H1 (cell line): Measurements from ENCODE around the gene RPS6KA2. TPM values are rescaled to one million over a fixed set of nuclear protein-coding genes. Genes with fewer than 3 reads are reported as not detected.

Source experiments
- CTCF ChIA-PET: fragments of 300-600 bp; sonication (Branson Sonifier 250); formaldehyde crosslinking; loops from one replicate; lab custom pipeline; 2021; ENCODE audit not compliant: partially characterized antibody; lab: Charles Lee
- POLR2A ChIA-PET: fragments of 300-600 bp; sonication (Branson Sonifier 250); formaldehyde crosslinking; loops from one replicate; lab custom pipeline; 2021; ENCODE audit warnings: inconsistent platforms; ENCODE audit not compliant: partially characterized antibody; lab: Charles Lee
- DNase-seq, 2 experiments: peaks; one replicate each; pipeline versions ENCODE4 v3.0.0 to v3.0.0-alpha.2; 2010 to 2022; ENCODE audit warnings: low spot score in 2 of 2, low read depth in 1 of 2, mixed read lengths in 1 of 2
- FAIRE-seq: peaks from 2 replicates; lab custom pipeline; 2011; peaks lifted over from hg19 to GRCh38; lab: Jason Lieb, UNC
- H2AFZ ChIP-seq: 2 replicates; pipeline ENCODE4 v1.8.1; 2012; ENCODE audit warnings: low read length, inconsistent platforms
- H2AK5ac ChIP-seq: 2 replicates; pipeline ENCODE4 v1.6.1; 2013; ENCODE audit warnings: low read depth, low read length
- H2BK120ac ChIP-seq: replicated peaks from 2 replicates; pipeline ENCODE3; 2013; ENCODE audit warnings: low read depth, low read length, inconsistent platforms
- H2BK12ac ChIP-seq: 2 replicates; pipeline ENCODE4 v1.6.1; 2013; ENCODE audit warnings: low read depth, low read length
- H2BK15ac ChIP-seq: 2 replicates; pipeline ENCODE4 v1.6.1; 2013; ENCODE audit warnings: low read length
- H2BK20ac ChIP-seq: 2 replicates; pipeline ENCODE4 v1.6.1; 2013; ENCODE audit warnings: low read length
- H2BK5ac ChIP-seq: 2 replicates; pipeline ENCODE4 v1.6.1; 2013; ENCODE audit warnings: low read depth, low read length
- H3K14ac ChIP-seq: 2 replicates; pipeline ENCODE4 v1.6.1; 2013; ENCODE audit warnings: inconsistent platforms; ENCODE audit not compliant: insufficient read length
- H3K18ac ChIP-seq: 2 replicates; pipeline ENCODE4 v1.6.1; 2013; ENCODE audit warnings: low read length; ENCODE audit errors: extremely low read depth
- H3K23ac ChIP-seq: 2 replicates; pipeline ENCODE4 v1.6.1; 2013; ENCODE audit warnings: inconsistent platforms; ENCODE audit not compliant: insufficient read length
- H3K23me2 ChIP-seq: 2 replicates; pipeline ENCODE4 v1.6.1; 2013; ENCODE audit warnings: low read depth, low read length
- H3K27ac ChIP-seq: 2 replicates; pipeline ENCODE4 v1.6.1; 2011; ENCODE audit warnings: low read depth, low read length, inconsistent platforms
- H3K27me3 ChIP-seq, 4 experiments: replicated peaks in 1 of 4; 1 replicate in 1 of 4; 2 replicates in 3 of 4; pipeline versions ENCODE4 v1.6.1 to v1.8.1; 2011 to 2013; ENCODE audit warnings: low read length in 3 of 4, mild to moderate bottlenecking in 3 of 4, inconsistent platforms in 2 of 4, mixed read lengths in 2 of 4, moderate library complexity in 1 of 4; ENCODE audit not compliant: control insufficient read depth in 3 of 4, insufficient read depth in 3 of 4; ENCODE audit errors: extremely low read depth in 1 of 4
- H3K36me3 ChIP-seq, 4 experiments: 2 replicates each; pipeline versions ENCODE4 v1.6.1 to v1.8.1; 2011 to 2013; ENCODE audit warnings: mild to moderate bottlenecking in 4 of 4, low read length in 3 of 4, moderate library complexity in 2 of 4, control low read depth in 1 of 4, inconsistent platforms in 1 of 4; ENCODE audit not compliant: insufficient read depth in 4 of 4, control insufficient read depth in 2 of 4
- H3K4ac ChIP-seq: replicated peaks from 2 replicates; pipeline ENCODE3; 2013; ENCODE audit warnings: low read length, low read depth, mixed read lengths, inconsistent platforms; ENCODE audit not compliant: insufficient read length
- H3K4me1 ChIP-seq, 4 experiments: replicated peaks in 1 of 4; 1 replicate in 1 of 4; 2 replicates in 3 of 4; pipeline versions ENCODE4 v1.6.1 to v1.8.1; 2011 to 2013; ENCODE audit warnings: low read length in 3 of 4, inconsistent platforms in 2 of 4, mixed read lengths in 1 of 4; ENCODE audit not compliant: insufficient read depth in 4 of 4, control insufficient read depth in 3 of 4
- H3K4me2 ChIP-seq, 2 experiments: 2 replicates each; pipeline versions ENCODE4 v1.6.1 to v1.8.1; 2011 to 2013; ENCODE audit warnings: low read depth in 2 of 2, low read length in 2 of 2, control low read depth in 1 of 2, inconsistent platforms in 1 of 2, mild to moderate bottlenecking in 1 of 2; ENCODE audit not compliant: insufficient read depth in 1 of 2
- H3K4me3 ChIP-seq, 4 experiments: fragments of 200-600, 300-600 bp in 1 of 4; sonication (generic), shearing (Covaris generic), sonication (Bioruptor Twin) in 1 of 4; 2 replicates each; pipeline versions ENCODE4 v1.5.1 to v1.8.1; 2011 to 2016; ENCODE audit warnings: low read length in 4 of 4, low read depth in 3 of 4, control low read depth in 2 of 4, inconsistent platforms in 2 of 4, mild to moderate bottlenecking in 2 of 4, mixed read lengths in 1 of 4, moderate library complexity in 1 of 4; ENCODE audit not compliant: insufficient read depth in 2 of 4; ENCODE audit errors: extremely low read depth in 1 of 4
- H3K56ac ChIP-seq: replicated peaks from 2 replicates; pipeline ENCODE3; 2013; ENCODE audit warnings: low read depth, mild to moderate bottlenecking, mixed read lengths, low read length, inconsistent platforms; ENCODE audit not compliant: insufficient read length
- H3K79me1 ChIP-seq: 2 replicates; pipeline ENCODE4 v1.6.1; 2013; ENCODE audit warnings: low read depth, low read length, control low read depth
- H3K79me2 ChIP-seq, 2 experiments: 2 replicates each; pipeline versions ENCODE4 v1.6.1 to v1.8.1; 2012 to 2013; ENCODE audit warnings: low read length in 2 of 2, mild to moderate bottlenecking in 2 of 2, inconsistent platforms in 1 of 2; ENCODE audit not compliant: insufficient read depth in 2 of 2, control insufficient read depth in 1 of 2
- H3K9ac ChIP-seq, 4 experiments: replicated peaks in 1 of 4; 1 replicate in 1 of 4; 2 replicates in 3 of 4; pipeline versions ENCODE4 v1.6.1 to v1.8.1; 2011 to 2013; ENCODE audit warnings: low read depth in 3 of 4, low read length in 3 of 4, control low read depth in 2 of 4, mild to moderate bottlenecking in 2 of 4, moderate library complexity in 2 of 4, inconsistent platforms in 1 of 4; ENCODE audit errors: extremely low read depth in 1 of 4
- H3K9me3 ChIP-seq, 2 experiments: 2 replicates each; pipeline versions ENCODE4 v1.6.1 to v1.8.1; 2012 to 2013; ENCODE audit warnings: mild to moderate bottlenecking in 2 of 2, moderate library complexity in 2 of 2, control low read depth in 1 of 2, inconsistent platforms in 1 of 2, low read depth in 1 of 2, low read length in 1 of 2, mixed read lengths in 1 of 2; ENCODE audit not compliant: insufficient read depth in 2 of 2
- H4K20me1 ChIP-seq, 2 experiments: replicated peaks in 1 of 2; 2 replicates each; pipeline versions ENCODE3 to v1.8.1; 2011 to 2013; ENCODE audit warnings: inconsistent platforms in 2 of 2, low read length in 2 of 2, mild to moderate bottlenecking in 1 of 2; ENCODE audit not compliant: insufficient read depth in 2 of 2, control insufficient read depth in 1 of 2
- H4K5ac ChIP-seq: 2 replicates; pipeline ENCODE4 v1.6.1; 2013; ENCODE audit warnings: low read length, low read depth, mixed read lengths, inconsistent platforms; ENCODE audit not compliant: insufficient read length
- H4K8ac ChIP-seq: 2 replicates; pipeline ENCODE4 v1.8.0; 2013; ENCODE audit warnings: mild to moderate bottlenecking, moderate library complexity, low read length, inconsistent platforms; ENCODE audit not compliant: insufficient read depth; ENCODE audit errors: extremely low read depth
- H4K91ac ChIP-seq: replicated peaks from 2 replicates; pipeline ENCODE3; 2013; ENCODE audit warnings: low read length, mixed read lengths, inconsistent platforms; ENCODE audit not compliant: insufficient read length
- GABPA ChIP-seq: IDR thresholded peaks from 2 replicates; pipeline ENCODE4 v1.6.1; 2011; ENCODE audit warnings: mild to moderate bottlenecking, low read length, moderate library complexity, borderline replicate concordance; ENCODE audit not compliant: insufficient read depth
- RBBP5 ChIP-seq: IDR thresholded peaks from 2 replicates; pipeline ENCODE4 v1.7.1; 2012; ENCODE audit warnings: low read depth, mild to moderate bottlenecking, inconsistent platforms, low read length, moderate library complexity, borderline replicate concordance
- WGBS, 2 experiments: shearing (Covaris generic) in 1 of 2; methylation state at CpG; one replicate each; pipeline versions ENCODE4 v1.1.6 to v1.1.7; 2013 to 2015; ENCODE audit warnings: low lambda C conversion rate in 2 of 2, mixed read lengths in 2 of 2, inconsistent platforms in 1 of 2, low coverage in 1 of 2, missing lambda C conversion rate in 1 of 2; ENCODE audit not compliant: insufficient replicate concordance in 2 of 2, insufficient coverage in 1 of 2, insufficient read length in 1 of 2; ENCODE audit errors: extremely low coverage in 1 of 2, missing lambda C conversion rate in 1 of 2; 5-methylcytosine and 5-hydroxymethylcytosine counted together
- polyA plus RNA-seq, 7 experiments: library from polyadenylated mRNA; depleted of rRNA in 3 of 7; stranded (reverse) in 5 of 7; unstranded in 2 of 7; fragments of >200 nt in 5 of 7; fragments of 200-250 nt in 2 of 7; gene quantifications; 1 replicate in 5 of 7; 2 replicates in 1 of 7; 4 replicates in 1 of 7; pipeline versions ENCODE4 v1.2.1 to v1.2.3, GENCODE V29; 2011 to 2013; ENCODE audit warnings: missing spikeins in 2 of 7, mixed read lengths in 2 of 7
- total RNA-seq: library from RNA; stranded (reverse); fragmentation: NEBNext Ultra II Directional; extraction: Animal tissue kit (Norgen Biotek cat#: 25700); gene quantifications from 2 replicates; pipeline ENCODE4 v1.2.1, GENCODE V29; 2021
- TF ChIP-seq, protein P1 (sequence below): IDR thresholded peaks from 2 replicates; pipeline ENCODE4 v1.6.1; 2012; ENCODE audit warnings: inconsistent platforms

RPS6KA2 gene
- total and polyA plus RNA-seq, 2 of the 8 experiments (the other 6 are each of a cell fraction or from before 2014, with no cell fraction given): 8.8 to 25.7 TPM

- Histone ChIP-seq H3K56ac (no peak overlapping the region), H4K20me1 (peaks cover 0 to 2% of the 10 kb centered on the region in 2 experiments), H3K4me3 (no peak overlapping the region), H3K4me2 (no peak overlapping the region), H2BK120ac (no peak overlapping the region), H4K5ac (no peak overlapping the region), H3K23me2 (no peaks in the 10 kb centered on the region), H2BK20ac (no peak overlapping the region), H2BK5ac (no peak overlapping the region), H3K79me1 (no peaks in the 10 kb centered on the region), H3K9me3 (peaks cover 0 to 3% of the 10 kb centered on the region in 2 experiments; a peak in 1 of 4 replicates), H2BK15ac (no peak overlapping the region), H3K4ac (no peak overlapping the region), H3K4me1 (no peaks in the 10 kb centered on the region), H2AFZ (no peak overlapping the region), H3K14ac (no peak overlapping the region), H2BK12ac (no peak overlapping the region), H3K9ac (no peak overlapping the region), H4K91ac (no peak overlapping the region), H3K36me3 (peaks cover 0 to 16% (median 2%) of the 10 kb centered on the region in 4 experiments; a peak in 3 of 8 replicates), H3K79me2 (no peaks in the 10 kb centered on the region), H3K23ac (no peak overlapping the region), H4K8ac (no peak overlapping the region), H3K27me3 (no peaks in the 10 kb centered on the region), H3K27ac (no peak overlapping the region), H3K18ac (no peak overlapping the region), H2AK5ac (no peak overlapping the region)
- 81% methylated on average over 13 of the region's 13 CpGs; no CpG with 5 or more reads in 1 of the 2 experiments for WGBS, 2 experiments
- no peak for DNase-seq
- FAIRE-seq: no peak
- POLR2A ChIA-PET: no interaction called here
- TF ChIP-seq RBBP5 (no peak), GABPA (no peak)
- TF ChIP-seq, protein P1, sequence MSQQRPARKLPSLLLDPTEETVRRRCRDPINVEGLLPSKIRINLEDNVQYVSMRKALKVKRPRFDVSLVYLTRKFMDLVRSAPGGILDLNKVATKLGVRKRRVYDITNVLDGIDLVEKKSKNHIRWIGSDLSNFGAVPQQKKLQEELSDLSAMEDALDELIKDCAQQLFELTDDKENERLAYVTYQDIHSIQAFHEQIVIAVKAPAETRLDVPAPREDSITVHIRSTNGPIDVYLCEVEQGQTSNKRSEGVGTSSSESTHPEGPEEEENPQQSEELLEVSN: no peak
- CTCF ChIA-PET: interaction anchor here (0.7 to 1.4 kb wide), 4 partner anchors 11 to 319 kb away, joined by 3 to 4 read pairs (median 3); no protein-coding TSS in a partner anchor
These were observed 180.9 kb downstream of the RPS6KA2 start for GRCh38 chr6:166446146-166446545.
